Ureter (tissue), 1 donor: ENCODE measurements around the gene ZNF716. TPM values are rescaled to one million over a fixed set of nuclear protein-coding genes. Genes with fewer than 3 reads are reported as not detected.
"Not testable (repeated sequence)": the region's sequence is repeated elsewhere in the genome, so short reads cannot be mapped to it uniquely, and the experiment has no call there.

Source experiments
- DNase-seq: peaks from one replicate; pipeline ENCODE4 v3.0.0-alpha.2; 2020; ENCODE audit warnings: low spot score
- total RNA-seq: library from RNA; stranded (reverse); gene quantifications from one replicate; pipeline ENCODE4 v1.2.4, GENCODE V29; 2023
- donor health status: DM: yes; HTN: yes; CAD: no.

Gene ZNF716
- total RNA-seq, 1 donor from 2014 or later, result not detected

- DNase-seq, result no peak
These were observed 23.4 kb upstream of the ZNF716 start for GRCh38 chr7:57426629-57427003.

- no peak for DNase-seq
These were observed 22.8 kb upstream of the ZNF716 start for GRCh38 chr7:57427146-57427545.

- no peak for DNase-seq
These were observed 22.4 kb upstream of the ZNF716 start for GRCh38 chr7:57427594-57427993.

GRCh38 chr7:57432583-57432982 lies 17.4 kb upstream of the ZNF716 start:
- no peak for DNase-seq

- DNase-seq, result no peak
These were observed 12.4 kb upstream of the ZNF716 start for GRCh38 chr7:57437581-57437980.

GRCh38 chr7:57438244-57438643 lies 11.7 kb upstream of the ZNF716 start:
- no peak for DNase-seq

GRCh38 chr7:57443567-57443966 lies 6.4 kb upstream of the ZNF716 start:
- DNase-seq, result no peak

GRCh38 chr7:57469186-57469828 lies 19.3 kb downstream of the ZNF716 start:
- DNase-seq, result not testable (repeated sequence)

GRCh38 chr7:57480304-57480703 lies 30.3 kb downstream of the ZNF716 start:
- not testable (repeated sequence) for DNase-seq

GRCh38 chr7:57485022-57485421 lies 35.0 kb downstream of the ZNF716 start:
- not testable (repeated sequence) for DNase-seq

GRCh38 chr7:57487957-57488356 lies 38.0 kb downstream of the ZNF716 start:
- DNase-seq, result no peak

- not testable (repeated sequence) for DNase-seq
These were observed 45.1 kb downstream of the ZNF716 start for GRCh38 chr7:57495111-57495510.

GRCh38 chr7:57496395-57496794 lies 46.4 kb downstream of the ZNF716 start:
- no peak for DNase-seq

- no peak for DNase-seq
These were observed 55.2 kb downstream of the ZNF716 start for GRCh38 chr7:57505176-57505575.
